Activated naive CD8-positive, alpha-beta T cell (primary cell): ENCODE results near the gene GINS1.

ENCODE experiments used
- H3K27ac Mint-ChIP-seq: one replicate; pipeline ENCODE4 v1.8.0; 2021; ENCODE audit warnings: mixed read lengths
- H3K27me3 Mint-ChIP-seq: one replicate; pipeline ENCODE4 v1.8.0; 2021; ENCODE audit warnings: mixed read lengths
- H3K36me3 Mint-ChIP-seq: one replicate; pipeline ENCODE4 v1.8.0; 2021; ENCODE audit warnings: mixed read lengths
- H3K4me1 Mint-ChIP-seq: one replicate; pipeline ENCODE4 v1.8.0; 2021; ENCODE audit warnings: low read depth, mixed read lengths
- H3K4me3 Mint-ChIP-seq: one replicate; pipeline ENCODE4 v1.8.0; 2021; ENCODE audit warnings: mild to moderate bottlenecking, mixed read lengths
- H3K9me3 Mint-ChIP-seq: one replicate; pipeline ENCODE4 v1.8.0; 2021; ENCODE audit warnings: low read depth, mixed read lengths

The GINS1 gene

GRCh38 chr20:25402583-25402982 is 4.9 kb upstream of the GINS1 start:
- H3K27ac Mint-ChIP-seq, result no peak overlapping the region
- H3K9me3 Mint-ChIP-seq, result peaks cover 12% of the 10 kb centered on the region
- H3K36me3 Mint-ChIP-seq, result peaks cover 4% of the 10 kb centered on the region
- H3K4me1 Mint-ChIP-seq, result peaks cover 7% of the 10 kb centered on the region
- no peaks in the 10 kb centered on the region for H3K27me3 Mint-ChIP-seq
- no peak overlapping the region for H3K4me3 Mint-ChIP-seq

GRCh38 chr20:25408170-25408547 is 686 bp downstream of the GINS1 start:
- H3K4me1 Mint-ChIP-seq, result peaks cover 17% of the 10 kb centered on the region
- H3K4me3 Mint-ChIP-seq, result peak overlapping the region; percentile 90
- H3K27me3 Mint-ChIP-seq, result no peaks in the 10 kb centered on the region
- no peaks in the 10 kb centered on the region for H3K36me3 Mint-ChIP-seq
- H3K27ac Mint-ChIP-seq, result peak overlapping the region; percentile 93
- H3K9me3 Mint-ChIP-seq, result peaks cover 8% of the 10 kb centered on the region

GRCh38 chr20:25408890-25409289 is 1.4 kb downstream of the GINS1 start:
- Mint-ChIP-seq H3K27me3 (no peaks in the 10 kb centered on the region), H3K4me1 (peaks cover 17% of the 10 kb centered on the region), H3K27ac (no peak overlapping the region), H3K4me3 (peak overlapping the region; percentile 90), H3K36me3 (no peaks in the 10 kb centered on the region), H3K9me3 (peaks cover 3% of the 10 kb centered on the region)

GRCh38 chr20:25418776-25419175 is 11.3 kb downstream of the GINS1 start:
- Mint-ChIP-seq H3K27ac (no peak overlapping the region), H3K4me1 (no peaks in the 10 kb centered on the region), H3K4me3 (no peak overlapping the region), H3K36me3 (peaks cover 7% of the 10 kb centered on the region), H3K9me3 (no peaks in the 10 kb centered on the region), H3K27me3 (no peaks in the 10 kb centered on the region)

GRCh38 chr20:25421102-25421501 is 13.6 kb downstream of the GINS1 start:
- H3K4me3 Mint-ChIP-seq, result no peak overlapping the region
- no peaks in the 10 kb centered on the region for H3K27me3 Mint-ChIP-seq
- peaks cover 4% of the 10 kb centered on the region for H3K36me3 Mint-ChIP-seq
- H3K4me1 Mint-ChIP-seq, result no peaks in the 10 kb centered on the region
- H3K9me3 Mint-ChIP-seq, result no peaks in the 10 kb centered on the region
- no peak overlapping the region for H3K27ac Mint-ChIP-seq

- no peak overlapping the region for H3K27ac Mint-ChIP-seq
- H3K27me3 Mint-ChIP-seq, result no peaks in the 10 kb centered on the region
- H3K4me3 Mint-ChIP-seq, result no peak overlapping the region
- H3K9me3 Mint-ChIP-seq, result no peaks in the 10 kb centered on the region
- H3K36me3 Mint-ChIP-seq, result peaks cover 4% of the 10 kb centered on the region
- no peaks in the 10 kb centered on the region for H3K4me1 Mint-ChIP-seq
Observed at GRCh38 chr20:25422032-25422431, 14.6 kb downstream of the GINS1 start.

GRCh38 chr20:25424536-25424935 is 17.1 kb downstream of the GINS1 start:
- no peak overlapping the region for H3K4me3 Mint-ChIP-seq
- H3K4me1 Mint-ChIP-seq, result no peaks in the 10 kb centered on the region
- no peak overlapping the region for H3K27ac Mint-ChIP-seq
- no peaks in the 10 kb centered on the region for H3K9me3 Mint-ChIP-seq
- peaks cover 8% of the 10 kb centered on the region for H3K36me3 Mint-ChIP-seq
- H3K27me3 Mint-ChIP-seq, result no peaks in the 10 kb centered on the region

GRCh38 chr20:25437153-25437581 is 29.7 kb downstream of the GINS1 start:
- H3K27ac Mint-ChIP-seq, result no peak overlapping the region
- peaks cover 4% of the 10 kb centered on the region for H3K36me3 Mint-ChIP-seq
- no peaks in the 10 kb centered on the region for H3K9me3 Mint-ChIP-seq
- no peak overlapping the region for H3K4me3 Mint-ChIP-seq
- H3K27me3 Mint-ChIP-seq, result no peaks in the 10 kb centered on the region
- peaks cover 2% of the 10 kb centered on the region for H3K4me1 Mint-ChIP-seq

GRCh38 chr20:25439328-25439727 is 31.9 kb downstream of the GINS1 start:
- Mint-ChIP-seq H3K27ac (no peak overlapping the region), H3K9me3 (no peaks in the 10 kb centered on the region), H3K4me1 (peaks cover 2% of the 10 kb centered on the region), H3K4me3 (no peak overlapping the region), H3K27me3 (no peaks in the 10 kb centered on the region), H3K36me3 (no peaks in the 10 kb centered on the region)

- Mint-ChIP-seq H3K27ac (no peak overlapping the region), H3K4me3 (no peak overlapping the region), H3K36me3 (peaks cover 21% of the 10 kb centered on the region), H3K27me3 (no peaks in the 10 kb centered on the region), H3K9me3 (no peaks in the 10 kb centered on the region), H3K4me1 (no peaks in the 10 kb centered on the region)
Observed at GRCh38 chr20:25444556-25444955, 37.1 kb downstream of the GINS1 start.

GRCh38 chr20:25447671-25448070 is 40.2 kb downstream of the GINS1 start:
- H3K4me3 Mint-ChIP-seq, result no peak overlapping the region
- H3K4me1 Mint-ChIP-seq, result no peaks in the 10 kb centered on the region
- no peaks in the 10 kb centered on the region for H3K9me3 Mint-ChIP-seq
- no peak overlapping the region for H3K27ac Mint-ChIP-seq
- H3K27me3 Mint-ChIP-seq, result no peaks in the 10 kb centered on the region
- H3K36me3 Mint-ChIP-seq, result peaks cover 26% of the 10 kb centered on the region

- H3K4me3 Mint-ChIP-seq, result no peak overlapping the region
- no peaks in the 10 kb centered on the region for H3K9me3 Mint-ChIP-seq
- no peaks in the 10 kb centered on the region for H3K4me1 Mint-ChIP-seq
- H3K27ac Mint-ChIP-seq, result no peak overlapping the region
- H3K36me3 Mint-ChIP-seq, result peaks cover 17% of the 10 kb centered on the region
- H3K27me3 Mint-ChIP-seq, result no peaks in the 10 kb centered on the region
Observed at GRCh38 chr20:25452333-25452732, 44.9 kb downstream of the GINS1 start.

- no peaks in the 10 kb centered on the region for H3K4me1 Mint-ChIP-seq
Observed at GRCh38 chr20:25453035-25453810, 45.8 kb downstream of the GINS1 start.

GRCh38 chr20:25454153-25454900 is 46.9 kb downstream of the GINS1 start:
- Mint-ChIP-seq H3K27ac (no peak overlapping the region), H3K36me3 (peaks cover 7% of the 10 kb centered on the region), H3K27me3 (no peaks in the 10 kb centered on the region), H3K9me3 (no peaks in the 10 kb centered on the region), H3K4me1 (no peaks in the 10 kb centered on the region), H3K4me3 (no peak overlapping the region)

More at GRCh38 chr20:25453035-25453810, 45.8 kb downstream of the GINS1 start:
- Mint-ChIP-seq H3K27ac (no peak overlapping the region), H3K27me3 (no peaks in the 10 kb centered on the region), H3K4me3 (no peak overlapping the region), H3K36me3 (peaks cover 13% of the 10 kb centered on the region), H3K9me3 (no peaks in the 10 kb centered on the region)

- Mint-ChIP-seq H3K4me3 (no peak overlapping the region), H3K9me3 (no peaks in the 10 kb centered on the region), H3K27me3 (no peaks in the 10 kb centered on the region), H3K36me3 (peaks cover 2% of the 10 kb centered on the region), H3K27ac (no peak overlapping the region), H3K4me1 (no peaks in the 10 kb centered on the region)
Observed at GRCh38 chr20:25457886-25458680, 50.6 kb downstream of the GINS1 start.
